ENCODE results near the gene HIGD1A. TPM values are rescaled to one million over a fixed set of nuclear protein-coding genes. Genes with fewer than 3 reads are reported as not detected.

HIGD1A gene
- 291 and 298 TPM in 2 replicates for polyA plus RNA-seq (2013)

- H3K4me3 ChIP-seq (ENCODE audit: low read depth, low read length): peak within 1 kb of the TSS; percentile 88
- peak within 1 kb of the TSS; percentile 84 for H2AFZ ChIP-seq (ENCODE audit: insufficient read depth, low read length, poor library complexity)
- peaks cover 3% of the 10 kb centered on the region in 2 experiments for H3K36me3 ChIP-seq (ENCODE audit: control insufficient read depth in 1 of 2, insufficient read depth in 2 of 2, low read length in 2 of 2)
- peak within 1 kb of the TSS; percentile 70 for H3K27ac ChIP-seq (ENCODE audit: low read depth, low read length)
- peak within 1 kb of the TSS; percentile 79 for H4K91ac ChIP-seq (ENCODE audit: low read depth, low read length)
- H3K4ac ChIP-seq (ENCODE audit: low read depth, low read length): peak within 1 kb of the TSS; percentile 63
- DNase-seq: peak; percentile 95 to 97
- H3K4me2 ChIP-seq (ENCODE audit: low read length): peak within 1 kb of the TSS; percentile 84
- peak within 1 kb of the TSS; percentile 83 for H4K12ac ChIP-seq (ENCODE audit: low read depth, low read length)
- H2BK120ac ChIP-seq (ENCODE audit: insufficient read depth, low read length, poor library complexity): peak within 1 kb of the TSS; percentile 62
- no peaks in the 10 kb centered on the region for H3K27me3 ChIP-seq (ENCODE audit: insufficient read depth, low read length)
- H2BK5ac ChIP-seq (ENCODE audit: low read depth, low read length, poor library complexity): peak within 1 kb of the TSS; percentile 70
- no peak within 1 kb of the TSS for H3K23ac ChIP-seq (ENCODE audit: low read length)
- H4K8ac ChIP-seq (ENCODE audit: low read depth, low read length): peak within 1 kb of the TSS; percentile 88
- H3K79me1 ChIP-seq (ENCODE audit: low read length): peaks cover 13% of the 10 kb centered on the region
- no CpG with 5 or more reads among the region's 63 CpGs for WGBS (ENCODE audit: extremely low coverage, insufficient coverage, insufficient read length)
- peak within 1 kb of the TSS; percentile 87 for H3K14ac ChIP-seq (ENCODE audit: low read length)
- H3K4me1 ChIP-seq (ENCODE audit: control insufficient read depth in 1 of 2, insufficient read depth in 2 of 2, low read length in 2 of 2): peaks cover 6 to 11% of the 10 kb centered on the region in 2 experiments
- no peaks in the 10 kb centered on the region for H3K9me3 ChIP-seq (ENCODE audit: insufficient read depth, low read depth, low read length)
- peak within 1 kb of the TSS; percentile 91 for H3K18ac ChIP-seq (ENCODE audit: low read length)
- H2AK5ac ChIP-seq (ENCODE audit: low read length): peak within 1 kb of the TSS; percentile 27
- H2BK12ac ChIP-seq (ENCODE audit: low read length): peak within 1 kb of the TSS; percentile 37
- peak within 1 kb of the TSS; percentile 86 for H3K9ac ChIP-seq (ENCODE audit: low read length)
- peaks cover 18% of the 10 kb centered on the region for H3K79me2 ChIP-seq (ENCODE audit: control insufficient read depth, insufficient read depth, low read length, poor library complexity)
These were observed at the start of gene HIGD1A for GRCh38 chr3:42804106-42804830. Gene HIGD1A, minus strand, starts transcription at chr3:42804490. Its CDS starts 10,237 bp downstream, at chr3:42794253.

- no peaks in the 10 kb centered on the region for H3K79me1 ChIP-seq (ENCODE audit: low read length)
- H3K27me3 ChIP-seq (ENCODE audit: insufficient read depth, low read length): no peaks in the 10 kb centered on the region
- H3K9me3 ChIP-seq (ENCODE audit: insufficient read depth, low read depth, low read length): no peaks in the 10 kb centered on the region
- no peak overlapping the region for H3K14ac ChIP-seq (ENCODE audit: low read length)
- H4K12ac ChIP-seq (ENCODE audit: low read depth, low read length): no peak overlapping the region
- H3K4me2 ChIP-seq (ENCODE audit: low read length): no peak overlapping the region
- peak overlapping the region; percentile 43 for H2BK12ac ChIP-seq (ENCODE audit: low read length)
- H3K18ac ChIP-seq (ENCODE audit: low read length): no peak overlapping the region
- no peaks in the 10 kb centered on the region for H3K79me2 ChIP-seq (ENCODE audit: control insufficient read depth, insufficient read depth, low read length, poor library complexity)
- no peak overlapping the region for H2BK120ac ChIP-seq (ENCODE audit: insufficient read depth, low read length, poor library complexity)
- H2AK5ac ChIP-seq (ENCODE audit: low read length): no peak overlapping the region
- H4K91ac ChIP-seq (ENCODE audit: low read depth, low read length): peak overlapping the region; percentile 16
- no peak overlapping the region for H4K8ac ChIP-seq (ENCODE audit: low read depth, low read length)
- H2BK5ac ChIP-seq (ENCODE audit: low read depth, low read length, poor library complexity): no peak overlapping the region
- WGBS (ENCODE audit: extremely low coverage, insufficient coverage, insufficient read length): no CpG with 5 or more reads among the region's 4 CpGs
- no peak for DNase-seq
- H3K9ac ChIP-seq (ENCODE audit: low read length): no peak overlapping the region
- peaks cover 0 to 8% of the 10 kb centered on the region in 2 experiments for H3K36me3 ChIP-seq (ENCODE audit: control insufficient read depth in 1 of 2, insufficient read depth in 2 of 2, low read length in 2 of 2)
- peaks cover 5 to 9% of the 10 kb centered on the region in 2 experiments for H3K4me1 ChIP-seq (ENCODE audit: control insufficient read depth in 1 of 2, insufficient read depth in 2 of 2, low read length in 2 of 2)
- no peak overlapping the region for H3K27ac ChIP-seq (ENCODE audit: low read depth, low read length)
- no peak overlapping the region for H3K4ac ChIP-seq (ENCODE audit: low read depth, low read length)
- H3K23ac ChIP-seq (ENCODE audit: low read length): no peak overlapping the region
- no peak overlapping the region for H3K4me3 ChIP-seq (ENCODE audit: low read depth, low read length)
- no peak overlapping the region for H2AFZ ChIP-seq (ENCODE audit: insufficient read depth, low read length, poor library complexity)
These were observed 49.5 kb upstream of the HIGD1A start for GRCh38 chr3:42853739-42854302.

GRCh38 chr3:42853056-42853455 lies 48.8 kb upstream of the HIGD1A start:
- no peaks in the 10 kb centered on the region for H3K27me3 ChIP-seq (ENCODE audit: insufficient read depth, low read length)

GRCh38 chr3:42852441-42852840 lies 48.2 kb upstream of the HIGD1A start:
- Histone ChIP-seq H2BK120ac (ENCODE audit: insufficient read depth, low read length, poor library complexity) (no peak overlapping the region), H3K14ac (ENCODE audit: low read length) (no peak overlapping the region), H3K36me3 (ENCODE audit: control insufficient read depth in 1 of 2, insufficient read depth in 2 of 2, low read length in 2 of 2) (peaks cover 0 to 3% of the 10 kb centered on the region in 2 experiments), H2AK5ac (ENCODE audit: low read length) (no peak overlapping the region), H3K4me3 (ENCODE audit: low read depth, low read length) (no peak overlapping the region), H3K4me1 (ENCODE audit: control insufficient read depth in 1 of 2, insufficient read depth in 2 of 2, low read length in 2 of 2) (peaks cover 5 to 9% of the 10 kb centered on the region in 2 experiments), H4K8ac (ENCODE audit: low read depth, low read length) (no peak overlapping the region), H3K27me3 (ENCODE audit: insufficient read depth, low read length) (no peaks in the 10 kb centered on the region), H4K91ac (ENCODE audit: low read depth, low read length) (no peak overlapping the region), H3K23ac (ENCODE audit: low read length) (no peak overlapping the region), H3K79me2 (ENCODE audit: control insufficient read depth, insufficient read depth, low read length, poor library complexity) (no peaks in the 10 kb centered on the region), H3K18ac (ENCODE audit: low read length) (no peak overlapping the region), H3K4ac (ENCODE audit: low read depth, low read length) (no peak overlapping the region), H3K9ac (ENCODE audit: low read length) (no peak overlapping the region), H2BK12ac (ENCODE audit: low read length) (no peak overlapping the region), H3K9me3 (ENCODE audit: insufficient read depth, low read depth, low read length) (no peaks in the 10 kb centered on the region), H2BK5ac (ENCODE audit: low read depth, low read length, poor library complexity) (no peak overlapping the region), H3K79me1 (ENCODE audit: low read length) (no peaks in the 10 kb centered on the region), H2AFZ (ENCODE audit: insufficient read depth, low read length, poor library complexity) (no peak overlapping the region), H4K12ac (ENCODE audit: low read depth, low read length) (no peak overlapping the region), H3K27ac (ENCODE audit: low read depth, low read length) (no peak overlapping the region), H3K4me2 (ENCODE audit: low read length) (no peak overlapping the region)
- DNase-seq: peak in 1 of 2 donors; percentile 23
- no CpG with 5 or more reads among the region's 2 CpGs for WGBS (ENCODE audit: extremely low coverage, insufficient coverage, insufficient read length)

More at GRCh38 chr3:42853056-42853455, 48.8 kb upstream of the HIGD1A start:
- no peak overlapping the region for H3K9ac ChIP-seq (ENCODE audit: low read length)
- no peak overlapping the region for H4K91ac ChIP-seq (ENCODE audit: low read depth, low read length)
- no peak overlapping the region for H3K14ac ChIP-seq (ENCODE audit: low read length)
- no CpG with 5 or more reads among the region's 1 CpG for WGBS (ENCODE audit: extremely low coverage, insufficient coverage, insufficient read length)
- H3K79me1 ChIP-seq (ENCODE audit: low read length): no peaks in the 10 kb centered on the region
- peaks cover 0 to 7% of the 10 kb centered on the region in 2 experiments for H3K36me3 ChIP-seq (ENCODE audit: control insufficient read depth in 1 of 2, insufficient read depth in 2 of 2, low read length in 2 of 2)
- peak overlapping the region; percentile 50 for H3K18ac ChIP-seq (ENCODE audit: low read length)
- no peak overlapping the region for H2AK5ac ChIP-seq (ENCODE audit: low read length)
- no peak overlapping the region for H4K12ac ChIP-seq (ENCODE audit: low read depth, low read length)
- no peaks in the 10 kb centered on the region for H3K9me3 ChIP-seq (ENCODE audit: insufficient read depth, low read depth, low read length)
- H3K79me2 ChIP-seq (ENCODE audit: control insufficient read depth, insufficient read depth, low read length, poor library complexity): no peaks in the 10 kb centered on the region
- no peak overlapping the region for H3K4me3 ChIP-seq (ENCODE audit: low read depth, low read length)
- no peak overlapping the region for H2BK120ac ChIP-seq (ENCODE audit: insufficient read depth, low read length, poor library complexity)
- H2BK12ac ChIP-seq (ENCODE audit: low read length): peak overlapping the region; percentile 38
- no peak overlapping the region for H2BK5ac ChIP-seq (ENCODE audit: low read depth, low read length, poor library complexity)
- H3K4me1 ChIP-seq (ENCODE audit: control insufficient read depth in 1 of 2, insufficient read depth in 2 of 2, low read length in 2 of 2): peaks cover 5 to 9% of the 10 kb centered on the region in 2 experiments
- H3K23ac ChIP-seq (ENCODE audit: low read length): no peak overlapping the region
- H3K27ac ChIP-seq (ENCODE audit: low read depth, low read length): peak overlapping the region; percentile 22
- no peak overlapping the region for H2AFZ ChIP-seq (ENCODE audit: insufficient read depth, low read length, poor library complexity)
- DNase-seq: no peak
- H3K4me2 ChIP-seq (ENCODE audit: low read length): no peak overlapping the region
- H3K4ac ChIP-seq (ENCODE audit: low read depth, low read length): no peak overlapping the region
- H4K8ac ChIP-seq (ENCODE audit: low read depth, low read length): no peak overlapping the region

Data from trophoblast cell (in vitro differentiated cells and primary cell).